ENCODE measurements around the gene KIAA0232.
"Not testable (repeated sequence)": the region's sequence is repeated elsewhere in the genome, so short reads cannot be mapped to it uniquely, and the experiment has no call there.

The KIAA0232 gene

GRCh38 chr4:6755088-6755753, 27.3 kb upstream of the KIAA0232 start:
- DNase-seq = no peak

- DNase-seq = not testable (repeated sequence)
Observed at GRCh38 chr4:6756345-6756744, 26.2 kb upstream of the KIAA0232 start.

GRCh38 chr4:6758728-6759127, 23.8 kb upstream of the KIAA0232 start:
- no peak for DNase-seq

GRCh38 chr4:6760865-6761264, 21.7 kb upstream of the KIAA0232 start:
- no peak for DNase-seq

- DNase-seq = no peak
Observed at GRCh38 chr4:6761649-6762615, 20.6 kb upstream of the KIAA0232 start.

- DNase-seq = no peak
Observed at GRCh38 chr4:6763330-6763851, 19.1 kb upstream of the KIAA0232 start.

- DNase-seq = no peak
Observed at GRCh38 chr4:6764976-6765620, 17.4 kb upstream of the KIAA0232 start.

GRCh38 chr4:6765703-6766102, 16.8 kb upstream of the KIAA0232 start:
- no peak for DNase-seq

GRCh38 chr4:6767386-6767747, 15.2 kb upstream of the KIAA0232 start:
- no peak for DNase-seq

GRCh38 chr4:6767748-6768538, 14.6 kb upstream of the KIAA0232 start:
- DNase-seq = no peak

- no peak for DNase-seq
Observed at GRCh38 chr4:6768539-6768905, 14.0 kb upstream of the KIAA0232 start.

GRCh38 chr4:6769233-6769988, 13.1 kb upstream of the KIAA0232 start:
- DNase-seq = no peak

- no peak for DNase-seq
Observed at GRCh38 chr4:6769989-6770420, 12.5 kb upstream of the KIAA0232 start.

- no peak for DNase-seq
Observed at GRCh38 chr4:6770581-6771228, 11.8 kb upstream of the KIAA0232 start.

GRCh38 chr4:6771229-6771671, 11.3 kb upstream of the KIAA0232 start:
- no peak for DNase-seq

- DNase-seq = no peak
Observed at GRCh38 chr4:6772223-6772928, 10.2 kb upstream of the KIAA0232 start.

GRCh38 chr4:6773106-6773505, 9.4 kb upstream of the KIAA0232 start:
- DNase-seq = no peak

GRCh38 chr4:6773616-6774540, 8.6 kb upstream of the KIAA0232 start:
- DNase-seq = no peak

GRCh38 chr4:6775746-6776145, 6.8 kb upstream of the KIAA0232 start:
- no peak for DNase-seq

Measured in stimulated activated CD8-positive, alpha-beta memory T cell treated with anti-CD3 and anti-CD28 coated beads, Interleukin-4, amount 100 ng/mL, for 48 hours (primary cell).